Thoracic aorta (tissue), 2 donors: ENCODE measurements around the gene RNF2. TPM values are rescaled to one million over a fixed set of nuclear protein-coding genes. Genes with fewer than 3 reads are reported as not detected.
"Not testable (repeated sequence)": the region's sequence is repeated elsewhere in the genome, so short reads cannot be mapped to it uniquely, and the experiment has no call there.

ENCODE experiments used
- ATAC-seq: fragments of 150-250 bp; one replicate; pipeline ENCODE4 v1.8.0; 2017; ENCODE audit warnings: low read depth; ENCODE audit not compliant: insufficient number of reproducible peaks, low FRiP score
- DNase-seq: peaks from one replicate; pipeline ENCODE4 v3.0.0-alpha.2; 2020; ENCODE audit warnings: low spot score
- H3K27ac ChIP-seq, 2 donors: fragments of 200-600 bp; sonication (generic); 1 replicate in 1 of 2; 2 replicates in 1 of 2; pipeline ENCODE4 v1.5.1; 2016; ENCODE audit warnings: mild to moderate bottlenecking in 2 of 2, moderate library complexity in 2 of 2
- H3K27me3 ChIP-seq: fragments of 200-600 bp; sonication (generic); replicated peaks from 2 replicates; pipeline ENCODE4 v1.6.0; 2016; ENCODE audit warnings: mild to moderate bottlenecking; ENCODE audit not compliant: insufficient read depth
- H3K36me3 ChIP-seq: fragments of 200-600 bp; sonication (generic); one replicate; pipeline ENCODE4 v1.5.1; 2016
- H3K4me1 ChIP-seq, 2 donors: fragments of 200-600 bp; sonication (generic); 1 replicate in 1 of 2; 2 replicates in 1 of 2; pipeline versions ENCODE4 v1.5.1 to v1.6.0; 2016; ENCODE audit warnings: low read depth in 2 of 2, mild to moderate bottlenecking in 1 of 2; ENCODE audit not compliant: control insufficient read depth in 1 of 2
- H3K4me3 ChIP-seq: fragments of 200-600 bp; sonication (generic); 2 replicates; pipeline ENCODE4 v1.5.1; 2016; ENCODE audit warnings: mild to moderate bottlenecking
- H3K9me3 ChIP-seq: fragments of 200-600 bp; sonication (generic); 2 replicates; pipeline ENCODE4 v1.5.1; 2016
- total RNA-seq, 2 donors: library from RNA; depleted of rRNA; stranded (reverse); fragments of >200 nt; gene quantifications; one replicate each; pipeline versions ENCODE4 v1.1.0 to v1.2.3, GENCODE V29; 2016
- TF ChIP-seq, protein P1 (sequence below): fragments of 200-600 bp; sonication (generic); IDR thresholded peaks from one replicate; pipeline ENCODE4 v1.5.1; 2019; ENCODE audit warnings: antibody characterized with exemption

The RNF2 gene
- total RNA-seq, 2 donors from 2014 or later: 13.8 to 15.7 TPM

- TF ChIP-seq, protein P1, sequence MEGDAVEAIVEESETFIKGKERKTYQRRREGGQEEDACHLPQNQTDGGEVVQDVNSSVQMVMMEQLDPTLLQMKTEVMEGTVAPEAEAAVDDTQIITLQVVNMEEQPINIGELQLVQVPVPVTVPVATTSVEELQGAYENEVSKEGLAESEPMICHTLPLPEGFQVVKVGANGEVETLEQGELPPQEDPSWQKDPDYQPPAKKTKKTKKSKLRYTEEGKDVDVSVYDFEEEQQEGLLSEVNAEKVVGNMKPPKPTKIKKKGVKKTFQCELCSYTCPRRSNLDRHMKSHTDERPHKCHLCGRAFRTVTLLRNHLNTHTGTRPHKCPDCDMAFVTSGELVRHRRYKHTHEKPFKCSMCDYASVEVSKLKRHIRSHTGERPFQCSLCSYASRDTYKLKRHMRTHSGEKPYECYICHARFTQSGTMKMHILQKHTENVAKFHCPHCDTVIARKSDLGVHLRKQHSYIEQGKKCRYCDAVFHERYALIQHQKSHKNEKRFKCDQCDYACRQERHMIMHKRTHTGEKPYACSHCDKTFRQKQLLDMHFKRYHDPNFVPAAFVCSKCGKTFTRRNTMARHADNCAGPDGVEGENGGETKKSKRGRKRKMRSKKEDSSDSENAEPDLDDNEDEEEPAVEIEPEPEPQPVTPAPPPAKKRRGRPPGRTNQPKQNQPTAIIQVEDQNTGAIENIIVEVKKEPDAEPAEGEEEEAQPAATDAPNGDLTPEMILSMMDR: no peak
- Histone ChIP-seq H3K27me3 (no peaks in the 10 kb centered on the region), H3K4me1 (peaks cover 19 to 35% of the 10 kb centered on the region in 2 donors), H3K4me3 (peak overlapping the region; percentile 30), H3K36me3 (no peaks in the 10 kb centered on the region), H3K9me3 (no peaks in the 10 kb centered on the region), H3K27ac (no peak overlapping the region)
- DNase-seq (no peak), ATAC-seq (no peak)
Observed at GRCh38 chr1:185058876-185059275, 13.5 kb downstream of the RNF2 start.

DNA sequence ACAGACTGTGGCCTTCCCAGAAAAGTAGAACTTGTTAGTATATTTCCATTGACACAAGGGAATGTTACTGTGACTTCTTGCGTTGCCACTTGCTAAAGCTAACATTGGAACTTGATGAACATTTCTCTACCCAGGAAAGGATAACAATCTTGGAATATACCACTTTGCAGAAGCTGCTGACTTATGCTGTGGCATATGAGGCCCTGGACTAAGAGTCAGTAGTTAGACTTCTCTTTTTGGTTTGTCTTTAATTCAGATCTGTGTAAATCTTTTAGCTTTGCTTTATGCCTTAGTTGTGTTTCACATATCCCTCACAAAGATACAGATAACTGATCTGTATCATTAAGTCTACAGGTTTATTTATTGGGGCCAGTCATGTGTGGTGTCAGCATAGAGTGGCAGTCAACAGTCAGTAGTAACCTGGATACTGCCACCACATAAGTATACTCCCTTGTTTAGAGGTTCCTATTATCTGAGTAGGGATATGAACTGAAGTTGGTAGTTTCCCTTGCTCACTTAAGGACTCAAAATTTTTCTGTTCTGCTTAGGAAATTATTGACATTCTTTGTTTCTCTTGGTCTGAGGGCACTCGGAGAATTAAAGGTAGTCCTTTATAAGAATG is 14.7 kb downstream of the RNF2 start:
- no peak overlapping the region for H3K4me3 ChIP-seq
- no peak for ATAC-seq
- no peaks in the 10 kb centered on the region for H3K36me3 ChIP-seq
- TF ChIP-seq, protein P1: no peak
- H3K4me1 ChIP-seq: peaks cover 19 to 35% of the 10 kb centered on the region in 2 donors
- no peak overlapping the region for H3K27ac ChIP-seq
- no peaks in the 10 kb centered on the region for H3K27me3 ChIP-seq
- DNase-seq: no peak
- no peaks in the 10 kb centered on the region for H3K9me3 ChIP-seq

- Histone ChIP-seq H3K4me1 (peaks cover 17 to 35% of the 10 kb centered on the region in 2 donors), H3K9me3 (no peaks in the 10 kb centered on the region), H3K27me3 (no peaks in the 10 kb centered on the region), H3K27ac (no peak overlapping the region), H3K36me3 (no peaks in the 10 kb centered on the region), H3K4me3 (no peak overlapping the region)
- no peak for DNase-seq
- TF ChIP-seq, protein P1: no peak
- no peak for ATAC-seq
Observed at GRCh38 chr1:185062710-185063370, 17.5 kb downstream of the RNF2 start.

- Histone ChIP-seq H3K4me1 (peaks cover 11 to 37% of the 10 kb centered on the region in 2 donors), H3K27me3 (no peaks in the 10 kb centered on the region), H3K27ac (no peak overlapping the region), H3K9me3 (no peaks in the 10 kb centered on the region), H3K36me3 (no peaks in the 10 kb centered on the region), H3K4me3 (no peak overlapping the region)
- TF ChIP-seq, protein P1: no peak
- no peak for DNase-seq
- no peak for ATAC-seq
Observed at GRCh38 chr1:185063719-185064118, 18.4 kb downstream of the RNF2 start.

DNA sequence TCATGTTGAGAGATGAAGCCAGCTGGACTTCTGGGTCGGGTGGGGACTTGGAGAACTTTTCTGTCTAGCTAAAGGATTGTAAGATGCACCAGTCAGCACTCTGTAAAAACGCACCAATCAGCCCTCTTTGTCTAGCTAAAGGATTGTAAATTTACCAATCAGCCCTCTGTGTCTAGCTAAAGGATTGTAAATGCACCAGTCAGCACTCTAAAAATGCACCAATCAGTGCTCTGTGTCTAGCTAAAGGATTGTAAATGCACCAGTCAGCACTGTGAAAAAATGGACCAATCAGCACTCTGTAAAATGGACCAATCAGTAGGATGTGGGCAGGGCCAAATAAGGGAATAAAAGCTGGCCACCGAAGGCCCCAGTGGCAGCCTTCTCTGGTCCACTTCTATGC is 19.6 kb downstream of the RNF2 start:
- H3K27me3 ChIP-seq, DNase-seq, H3K27ac ChIP-seq, H3K36me3 ChIP-seq, ATAC-seq, H3K9me3 ChIP-seq, H3K4me3 ChIP-seq: not testable (repeated sequence)
- peaks cover under 1 to 33% of the 10 kb centered on the region in 2 donors for H3K4me1 ChIP-seq
